Measurements from ENCODE around the gene BCLAF1.
"Not testable (repeated sequence)": the region's sequence is repeated elsewhere in the genome, so short reads cannot be mapped to it uniquely, and the experiment has no call there.

BCLAF1 gene

DNA sequence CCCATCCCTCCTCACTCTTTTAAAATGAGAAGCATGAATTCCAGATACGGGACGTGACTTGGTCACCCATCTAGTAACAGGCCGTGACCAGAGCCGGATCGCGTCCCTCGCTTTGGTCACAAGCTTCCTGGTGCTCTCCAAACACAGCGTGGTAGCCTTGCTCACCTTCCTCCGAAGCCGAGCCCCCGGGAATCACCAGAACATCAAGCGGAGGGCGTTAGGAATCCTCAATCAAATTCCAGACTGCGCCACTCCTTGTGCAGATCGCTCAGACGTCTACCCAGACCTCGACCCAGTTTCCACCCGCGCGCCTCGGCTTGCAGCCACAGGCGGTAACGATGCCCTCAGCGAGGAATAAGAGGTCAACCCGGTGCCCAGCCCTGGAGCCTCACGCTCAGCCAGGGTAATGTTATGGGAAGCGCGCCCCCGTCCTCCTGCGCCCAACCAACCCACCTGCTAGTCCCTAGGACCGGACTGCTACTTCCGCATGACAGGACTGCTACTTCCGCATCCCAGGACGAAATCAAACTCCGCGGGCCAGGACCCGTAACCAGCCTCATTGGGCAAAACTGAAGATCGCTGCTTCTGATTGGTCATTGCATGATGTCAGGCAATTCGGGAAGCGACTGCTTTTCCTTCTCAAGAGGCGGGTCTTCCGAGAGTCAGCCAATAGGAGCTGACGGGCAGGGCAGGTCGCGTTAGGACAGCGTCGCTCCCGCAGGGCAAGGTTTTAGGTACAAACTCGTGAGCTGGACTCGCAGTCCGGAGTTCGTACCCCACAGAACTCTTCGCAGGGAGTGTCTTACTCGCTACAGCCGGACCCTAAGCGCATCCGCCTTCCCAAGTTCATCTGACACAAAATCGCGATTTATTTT is 39.6 kb downstream of the BCLAF1 start, which contains the start of gene MTFR2:
TSS of gene MTFR2 (minus strand) at position 501 of the 875 bp plus-strand sequence. CDS start 1,212 bp downstream, outside the sequence.
- DNase-seq (ENCODE audit: low read depth in 2 of 2) = peak; percentile 88 to 90

DNA sequence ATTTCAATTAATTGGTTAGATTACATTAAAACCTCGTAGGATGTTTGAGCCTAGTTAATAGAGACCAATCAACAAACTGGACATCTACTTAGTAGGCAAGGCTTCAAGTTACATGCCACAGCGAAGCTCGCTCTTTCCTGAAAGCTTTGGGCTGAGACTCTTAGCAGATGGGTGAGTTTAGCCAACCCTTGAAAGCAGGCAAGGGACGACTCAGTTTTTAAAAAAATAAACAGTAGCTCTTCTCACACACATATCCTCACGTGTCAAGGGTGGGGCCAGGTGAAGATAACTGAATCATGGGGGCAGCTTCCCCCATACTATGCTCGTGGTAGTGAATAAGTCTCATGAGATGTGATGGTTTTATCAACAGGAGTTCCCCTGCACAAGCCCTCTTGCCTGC is 40.3 kb downstream of the BCLAF1 start:
- DNase-seq (ENCODE audit: low read depth in 2 of 2) = no peak

DNA sequence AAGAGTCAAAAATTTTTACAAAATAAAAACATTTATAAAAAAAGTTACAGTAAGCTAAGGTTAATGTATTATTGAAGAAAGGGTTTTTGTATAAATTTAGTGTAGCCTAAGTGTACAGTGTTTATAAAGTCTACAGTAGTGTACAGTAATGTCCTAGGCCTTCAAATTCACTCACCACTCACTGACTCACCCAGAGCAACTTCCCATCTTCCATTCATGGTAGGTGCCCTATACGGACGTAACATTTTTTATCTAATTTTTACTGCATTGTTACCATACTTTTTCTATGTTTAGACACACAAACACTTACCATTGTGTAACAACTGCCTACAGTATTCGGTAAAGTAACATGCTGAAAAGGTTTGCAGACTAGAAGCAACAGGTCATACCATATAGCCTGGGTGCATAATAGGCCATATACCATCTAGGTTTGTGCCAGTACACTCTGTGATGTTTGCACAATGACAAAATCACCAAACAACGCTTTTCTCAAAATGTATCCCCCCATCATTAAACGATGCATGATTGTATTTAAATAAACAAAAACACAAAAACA is 45.5 kb downstream of the BCLAF1 start:
- no peak for DNase-seq (ENCODE audit: low read depth in 2 of 2)

DNA sequence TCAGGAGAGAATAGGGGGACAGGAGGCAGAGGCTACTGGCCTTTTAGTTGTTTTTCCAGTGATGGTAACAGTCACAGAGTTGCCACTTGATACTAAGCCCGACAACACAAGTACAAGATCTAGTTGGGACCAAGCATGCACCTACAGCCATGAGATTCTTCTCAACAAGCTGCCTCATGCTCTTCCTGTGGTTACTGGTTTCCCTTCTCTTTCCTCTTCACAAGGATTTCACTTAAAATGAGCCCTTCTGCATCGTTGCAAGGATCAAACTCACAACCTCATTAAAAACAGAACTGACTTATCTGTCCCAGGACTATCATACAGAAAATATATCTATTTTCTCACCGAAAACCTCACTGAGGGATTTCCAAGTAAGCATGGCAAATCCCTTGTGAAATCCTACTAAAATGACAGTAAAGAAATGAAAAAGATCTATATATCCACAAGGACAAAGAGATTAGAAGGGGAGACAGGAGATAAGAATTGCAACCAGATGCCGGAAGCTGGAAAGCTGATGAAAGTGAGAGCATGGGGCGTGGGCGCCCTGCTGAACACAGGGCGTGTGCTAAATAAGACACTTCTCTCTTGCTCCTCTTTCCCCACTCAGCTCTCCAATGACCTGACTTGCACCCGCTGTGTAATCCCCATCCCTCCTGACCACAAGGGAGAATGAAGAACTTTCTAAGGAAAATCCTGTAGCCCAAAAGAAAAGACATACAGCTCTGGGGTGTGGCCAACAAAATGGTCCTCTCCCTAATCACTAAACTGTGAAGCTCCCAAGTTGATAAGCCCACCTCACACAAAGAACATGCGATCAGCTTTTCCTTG is 53.0 kb downstream of the BCLAF1 start:
- no peak for DNase-seq (ENCODE audit: low read depth in 2 of 2)

DNA sequence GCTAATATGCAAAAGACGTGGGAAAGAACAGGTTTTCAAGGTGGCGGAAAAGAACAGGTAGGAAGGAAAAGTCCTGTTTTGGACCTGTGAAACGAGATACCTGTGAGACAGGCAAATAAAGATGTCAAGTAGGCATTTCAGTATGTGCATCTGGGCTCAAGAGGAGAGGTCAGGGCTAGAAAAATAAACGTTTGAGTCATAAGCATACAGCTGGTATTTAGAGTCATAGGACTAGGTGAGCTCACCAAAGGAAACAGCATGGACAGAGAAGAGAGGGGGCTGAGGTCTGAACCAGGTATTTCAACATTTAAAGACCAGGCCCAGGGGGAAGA is 54.4 kb downstream of the BCLAF1 start:
- DNase-seq (ENCODE audit: low read depth in 2 of 2) = no peak

DNA sequence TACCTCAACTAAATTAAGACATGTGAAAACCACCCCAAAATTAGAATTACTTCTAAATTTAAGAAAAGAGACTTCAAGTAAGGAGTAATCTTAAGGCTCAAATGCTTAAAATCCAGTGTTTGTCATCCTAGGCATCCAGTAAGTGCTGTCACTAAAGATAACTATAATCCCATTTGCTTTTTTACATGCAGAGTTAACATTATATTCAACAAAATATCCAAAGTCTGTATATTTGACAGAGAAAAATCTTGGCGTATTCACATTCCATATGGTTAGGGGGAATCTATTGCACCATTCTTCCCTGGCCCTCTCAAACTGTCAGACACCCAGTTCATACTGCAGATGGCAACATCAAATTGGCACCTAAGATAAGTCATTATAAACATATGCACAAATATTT is 56.9 kb downstream of the BCLAF1 start:
- no peak for DNase-seq (ENCODE audit: low read depth in 2 of 2)

DNA sequence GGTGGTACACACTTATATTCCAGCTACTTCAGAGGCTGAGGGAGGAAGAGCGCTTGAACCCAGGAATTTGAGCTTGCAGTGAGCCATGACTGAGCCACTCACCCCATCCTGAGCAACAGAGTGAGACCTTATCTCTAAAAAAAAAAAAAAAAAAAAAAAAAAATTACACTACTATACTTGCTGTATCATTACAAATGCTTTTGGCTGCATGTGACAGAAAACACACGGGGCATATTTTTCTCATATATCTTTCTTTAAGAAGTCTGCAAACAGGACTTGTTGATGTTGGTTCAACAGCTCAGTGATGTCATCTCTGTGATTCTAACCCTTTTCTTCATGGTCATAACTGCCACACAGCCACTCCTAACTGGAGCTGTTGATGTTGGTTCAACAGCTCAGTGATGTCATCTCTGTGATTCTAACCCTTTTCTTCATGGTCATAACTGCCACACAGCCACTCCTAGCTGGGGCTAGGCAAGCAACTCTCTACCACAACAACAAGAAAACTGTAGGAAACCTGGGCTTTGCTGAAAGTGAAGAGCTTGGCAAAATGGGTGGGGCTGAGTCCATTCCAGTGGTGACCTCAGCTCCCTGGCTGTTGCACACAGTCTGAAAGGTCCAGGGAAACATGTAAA is 59.3 kb downstream of the BCLAF1 start:
- no peak for DNase-seq (ENCODE audit: low read depth in 2 of 2)

DNA sequence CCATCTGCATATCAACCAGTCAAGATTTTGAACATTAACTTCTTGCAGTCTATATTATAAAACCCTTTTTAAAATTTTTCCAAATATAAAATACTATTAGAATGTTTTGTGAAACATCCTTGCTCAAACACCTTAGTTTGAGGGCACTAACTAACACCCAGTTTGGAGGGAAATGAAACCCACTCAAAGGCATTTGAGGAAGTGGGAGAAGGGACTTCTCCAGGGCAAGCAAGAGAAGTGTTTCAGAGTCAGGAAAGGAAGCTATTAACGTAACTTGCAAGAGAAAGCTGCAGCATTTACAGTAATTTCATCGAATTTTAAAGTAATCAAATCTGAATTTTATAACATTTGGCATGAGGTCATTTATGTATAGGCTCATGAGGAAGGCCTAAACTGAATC is 60.8 kb downstream of the BCLAF1 start:
- DNase-seq (ENCODE audit: low read depth in 2 of 2) = no peak

DNA sequence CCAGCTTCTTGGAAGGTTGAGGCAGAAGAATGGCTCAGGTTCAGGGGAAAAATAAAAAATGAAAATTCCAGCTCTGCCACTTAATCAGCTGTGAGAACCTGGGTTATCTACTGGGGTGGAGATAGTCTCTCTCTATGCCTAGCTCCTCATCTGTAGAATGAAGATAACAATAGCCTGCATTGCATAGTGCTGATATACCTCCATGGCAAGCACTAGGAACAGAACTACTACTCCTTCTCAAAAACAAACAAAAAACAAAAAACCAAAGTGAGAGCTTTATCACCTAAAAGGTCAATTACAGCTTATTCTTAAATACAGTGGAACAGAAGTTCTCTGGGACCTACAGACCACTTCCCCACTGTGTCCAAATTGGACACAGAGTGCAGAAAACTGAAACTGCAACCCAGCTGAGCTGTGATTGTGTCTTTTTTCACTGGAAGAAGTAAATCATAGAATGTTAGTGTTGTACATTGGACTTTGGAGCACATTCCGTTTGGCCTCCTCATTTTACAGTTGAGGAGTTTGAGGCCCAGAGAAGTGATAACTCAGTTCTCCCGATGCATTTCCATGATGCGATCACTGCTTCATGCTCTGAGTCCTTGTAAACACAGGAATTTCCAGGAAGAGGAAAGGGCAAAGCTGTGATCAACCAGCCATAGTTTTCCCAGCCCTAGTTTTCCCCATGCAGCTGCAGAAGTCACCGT is 62.8 kb downstream of the BCLAF1 start:
- DNase-seq (ENCODE audit: low read depth in 2 of 2) = no peak

DNA sequence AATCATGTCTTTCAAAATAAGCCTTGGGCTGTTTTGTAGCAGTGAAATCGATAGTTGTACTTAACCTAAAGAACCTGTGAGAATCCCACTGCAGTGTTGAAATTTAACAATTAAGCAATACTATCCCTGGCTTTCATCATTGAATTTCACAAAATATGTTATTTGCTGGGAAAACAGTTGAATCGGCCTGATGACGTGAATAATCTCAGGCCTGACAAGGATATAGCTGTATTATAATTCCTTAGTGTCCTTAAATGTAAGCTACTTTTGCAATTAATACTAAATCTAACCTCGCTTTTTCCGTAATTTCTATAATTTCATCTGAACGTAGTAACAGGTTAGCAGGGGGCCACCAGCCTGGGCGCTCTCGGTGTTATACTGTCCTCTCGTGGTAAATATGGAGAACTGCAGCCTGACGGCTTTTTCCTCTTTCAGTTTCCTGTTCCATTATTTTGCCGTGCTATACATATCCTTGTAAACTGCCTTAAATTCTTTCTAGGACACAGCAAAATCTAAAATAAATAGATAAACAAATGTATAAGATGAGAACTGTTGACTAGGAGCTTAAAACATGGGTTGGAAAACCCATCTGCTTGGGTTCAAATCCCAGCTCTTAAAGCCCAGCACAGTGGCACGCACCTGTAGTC is 63.5 kb downstream of the BCLAF1 start:
- peak; percentile 33 to 37 for DNase-seq (ENCODE audit: low read depth in 2 of 2)

DNA sequence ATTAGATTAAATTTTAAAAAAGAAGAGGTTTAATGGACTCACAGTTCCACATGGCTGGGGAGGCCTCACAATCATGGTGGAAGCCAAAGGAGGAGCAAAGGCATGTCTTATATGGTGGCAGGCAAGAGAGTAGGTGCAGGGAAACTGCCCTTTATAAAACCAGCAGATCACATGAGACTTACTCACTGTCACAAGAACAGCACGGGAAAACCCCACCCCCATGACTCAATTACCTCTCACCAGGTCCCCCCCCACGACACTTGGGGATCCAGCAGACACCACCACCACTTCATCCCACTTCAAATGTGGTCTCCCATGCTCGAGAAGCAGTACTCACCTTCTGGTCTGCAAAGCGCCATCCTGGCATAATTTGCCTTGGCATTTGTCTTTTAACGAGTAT is 64.2 kb downstream of the BCLAF1 start:
- DNase-seq (ENCODE audit: low read depth in 2 of 2) = peak in 1 of 2 donors; percentile 34

DNA sequence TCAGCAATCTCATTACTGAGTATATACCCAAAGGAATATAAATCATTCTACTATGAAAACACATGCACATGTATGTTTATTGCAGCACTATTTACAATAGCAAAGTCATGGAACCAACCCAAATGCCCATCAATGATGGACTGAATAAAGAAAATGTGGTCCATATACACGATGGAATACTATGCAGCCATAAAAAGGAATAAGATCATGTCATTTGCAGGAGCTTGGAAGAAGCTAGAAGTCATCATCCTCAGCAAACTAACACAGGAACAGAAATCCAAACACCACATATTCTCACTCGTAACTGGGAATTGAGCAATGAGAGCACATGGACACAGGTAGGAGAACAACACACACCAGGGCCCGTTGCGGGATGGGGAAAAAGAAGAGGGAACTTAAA is 64.7 kb downstream of the BCLAF1 start:
- DNase-seq (ENCODE audit: low read depth in 2 of 2) = not testable (repeated sequence)

DNA sequence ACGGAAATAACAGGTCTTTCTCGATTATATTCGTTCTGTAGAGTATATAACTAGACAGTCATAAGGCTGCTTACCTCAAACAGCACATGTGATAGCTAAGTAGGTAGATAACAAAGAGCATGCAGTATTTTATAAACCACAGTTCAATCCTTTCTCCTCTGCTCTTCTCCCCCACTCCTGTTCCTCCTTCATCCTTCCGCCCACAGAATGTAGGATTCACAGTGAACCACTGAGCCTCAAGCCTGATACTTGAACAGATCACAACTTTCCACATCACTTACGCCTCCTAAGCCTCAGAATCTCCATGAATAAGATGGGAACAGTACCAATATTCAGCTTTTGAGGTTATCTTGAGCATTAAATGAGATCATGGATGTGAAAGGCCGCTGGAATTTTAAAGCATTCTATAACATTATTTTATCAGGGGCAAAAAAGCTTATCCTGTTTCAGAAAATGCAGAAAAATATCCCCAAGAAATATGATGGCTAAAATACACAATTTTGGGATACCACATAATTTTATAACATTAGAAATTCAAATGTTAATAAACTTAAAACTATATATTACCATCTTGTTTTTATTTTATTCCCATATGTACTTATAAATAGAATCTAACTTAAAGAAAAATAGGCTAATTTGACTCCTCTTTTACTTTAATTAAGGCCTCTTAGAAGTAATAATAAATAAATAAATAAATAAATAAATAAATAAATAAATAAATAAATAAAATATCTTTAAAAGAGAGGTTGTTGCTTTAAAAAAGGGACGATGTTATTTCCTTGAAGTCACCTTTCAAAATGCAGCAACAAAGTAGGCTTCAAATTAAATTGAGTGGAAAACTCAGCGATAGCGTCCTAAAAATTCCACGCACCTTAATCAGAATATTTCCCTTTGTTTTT is 72.9 kb downstream of the BCLAF1 start:
- DNase-seq (ENCODE audit: low read depth in 2 of 2) = no peak

DNA sequence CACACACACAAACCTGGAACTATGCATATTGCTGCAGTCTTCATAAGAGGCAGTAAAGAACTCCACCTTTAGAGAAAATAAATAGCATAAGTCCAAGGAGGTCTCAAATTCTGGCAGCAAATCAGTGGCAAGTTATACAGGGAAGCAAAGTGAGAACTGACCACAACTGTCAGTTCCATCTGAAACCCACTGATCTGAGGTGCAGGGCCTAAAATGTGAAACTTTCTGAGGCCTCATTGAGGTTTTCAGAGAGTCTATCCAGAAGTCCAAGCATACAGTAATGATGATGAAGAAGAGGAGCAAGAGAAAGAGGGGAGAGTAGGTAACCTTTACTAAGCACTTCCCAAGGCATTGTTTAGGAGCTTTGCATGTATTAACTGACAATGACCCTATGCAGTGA is 75.8 kb downstream of the BCLAF1 start:
- no peak for DNase-seq (ENCODE audit: low read depth in 2 of 2)

DNA sequence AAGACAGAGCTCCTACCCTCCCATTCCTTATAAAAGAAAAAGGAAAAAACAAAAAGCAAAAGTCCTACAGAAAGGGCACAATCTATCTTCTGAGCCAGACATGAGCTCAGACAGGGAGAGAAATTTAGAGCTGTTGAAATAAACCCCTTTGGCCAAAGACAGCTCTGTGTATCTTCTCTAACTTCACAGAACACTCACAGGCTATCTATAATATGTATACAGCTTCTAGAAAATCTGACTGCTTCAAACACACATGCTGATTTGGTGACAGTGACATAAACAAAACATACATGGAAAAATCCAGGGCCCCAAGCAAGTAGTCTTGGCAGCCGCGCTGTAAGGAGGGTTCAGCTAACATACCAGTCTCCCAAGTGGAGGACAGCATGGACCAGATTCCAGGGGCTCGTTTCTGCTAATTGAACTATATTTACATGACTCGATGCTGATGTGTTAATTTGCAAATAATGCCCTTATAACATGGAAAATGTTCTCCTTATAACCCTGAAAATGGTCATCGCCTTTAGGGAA is 76.6 kb downstream of the BCLAF1 start:
- DNase-seq (ENCODE audit: low read depth in 2 of 2) = no peak

DNA sequence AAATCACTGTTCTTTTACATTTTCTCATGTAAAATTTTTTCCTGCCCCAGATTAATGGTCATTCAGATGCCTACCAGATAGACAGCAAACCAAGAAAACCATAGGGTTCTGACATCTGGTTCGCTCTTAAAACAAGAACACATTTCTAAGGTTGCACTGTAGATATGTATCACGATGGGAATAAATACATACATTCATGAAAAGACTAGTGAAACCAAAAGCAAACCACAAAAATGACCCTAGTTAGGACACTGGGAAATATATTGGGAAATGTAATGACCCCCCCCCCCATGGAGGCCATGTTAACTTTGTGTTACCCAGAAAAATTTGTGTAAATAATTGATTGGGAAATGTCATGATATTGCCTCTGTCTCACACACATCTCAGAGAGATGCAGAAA is 77.0 kb downstream of the BCLAF1 start:
- DNase-seq (ENCODE audit: low read depth in 2 of 2) = no peak

DNA sequence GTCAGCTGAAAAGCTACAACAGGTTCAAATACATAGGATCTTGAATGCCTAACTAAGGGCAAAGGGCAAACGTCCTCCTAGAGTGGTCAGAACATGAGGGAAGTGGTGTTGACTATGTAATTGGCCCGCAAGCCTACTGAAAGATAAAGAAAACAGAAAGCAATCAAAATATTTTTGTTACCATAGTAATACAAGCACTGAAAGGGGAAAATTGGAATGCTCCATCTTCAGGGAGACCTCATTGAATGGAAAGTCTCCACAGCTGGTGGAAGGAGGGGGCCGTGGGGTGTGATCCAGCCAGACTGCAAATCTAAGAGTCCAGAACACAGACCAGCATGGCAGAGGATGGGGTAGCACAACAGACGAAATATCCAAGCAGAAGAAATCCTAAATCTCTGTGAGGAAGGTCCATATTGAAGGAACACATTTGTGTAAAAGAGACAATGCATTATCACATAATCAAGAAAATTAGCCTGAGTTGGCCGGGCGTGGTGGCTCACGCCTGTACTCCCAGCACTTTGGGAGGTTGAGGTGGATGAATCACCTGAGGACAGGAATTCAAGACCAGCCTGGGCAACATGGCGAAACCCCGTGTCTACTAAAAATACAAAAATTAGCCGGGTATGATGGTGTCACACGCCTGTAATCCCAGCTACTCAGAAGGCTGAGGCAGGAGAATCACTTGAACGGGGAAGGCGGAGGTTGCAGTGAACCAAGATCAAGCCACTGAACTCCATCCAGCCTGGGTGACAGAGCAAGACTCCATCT is 79.1 kb downstream of the BCLAF1 start:
- no peak for DNase-seq (ENCODE audit: low read depth in 2 of 2)

DNA sequence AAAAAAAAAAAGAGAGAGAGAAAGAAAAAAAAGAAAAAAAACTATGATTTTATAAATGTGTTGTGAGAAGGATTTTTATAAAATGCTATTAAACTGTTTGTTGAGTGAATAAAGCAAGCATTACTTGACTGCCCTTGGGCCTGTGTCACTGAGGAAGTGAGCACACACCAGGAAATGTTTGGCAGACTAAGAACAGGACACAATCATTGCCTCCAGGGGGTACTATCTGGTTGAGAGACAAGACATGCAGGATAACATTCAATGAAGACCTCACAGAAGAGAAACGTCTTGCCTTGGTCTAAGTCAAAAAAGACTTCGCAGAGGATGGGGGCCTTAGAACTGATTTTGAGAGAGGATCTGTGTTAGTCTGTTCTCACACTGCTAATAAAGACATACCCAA is 80.2 kb downstream of the BCLAF1 start:
- DNase-seq (ENCODE audit: low read depth in 2 of 2) = no peak

DNA sequence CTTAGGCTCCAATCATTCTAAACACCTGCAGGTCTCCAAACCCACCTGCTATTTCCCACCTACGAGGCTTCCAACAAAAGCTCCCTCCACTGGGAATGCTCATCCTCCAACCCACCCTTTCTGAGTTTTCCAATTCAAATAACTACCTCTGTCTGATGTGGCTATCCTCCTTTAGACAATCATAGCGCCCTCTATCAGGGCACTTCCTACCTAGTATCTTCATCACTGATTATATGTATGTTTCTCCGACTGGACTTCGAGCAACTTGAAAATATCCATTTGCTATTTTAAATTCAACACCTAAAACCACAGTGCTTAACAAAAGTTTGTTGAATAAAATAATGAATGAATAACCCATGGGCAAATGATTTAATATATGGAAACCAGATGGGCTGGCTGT is 80.9 kb downstream of the BCLAF1 start:
- no peak for DNase-seq (ENCODE audit: low read depth in 2 of 2)
